Fibroblast of mammary gland (primary cell): ENCODE measurements around the gene SLC5A2.

Source experiments
- DNase-seq: peaks from one replicate; pipeline ENCODE4 v3.0.0-alpha.2; 2010; ENCODE audit warnings: low read depth
- H3K4me3 ChIP-seq: 2 replicates; pipeline ENCODE4 v1.5.1; 2011; ENCODE audit warnings: low read depth, mild to moderate bottlenecking, low read length, moderate library complexity; ENCODE audit not compliant: control insufficient read depth
- TF ChIP-seq, protein P1 (sequence below): conservative IDR thresholded peaks from 2 replicates; pipeline ENCODE4 v1.5.1; 2011; ENCODE audit warnings: low read depth, low read length, inconsistent platforms; ENCODE audit not compliant: control insufficient read depth, insufficient read depth

Gene SLC5A2

GRCh38 chr16:31453255-31454204, 29.4 kb upstream of the SLC5A2 start:
- DNase-seq = peak; percentile 60
- no peak overlapping the region for H3K4me3 ChIP-seq

DNA sequence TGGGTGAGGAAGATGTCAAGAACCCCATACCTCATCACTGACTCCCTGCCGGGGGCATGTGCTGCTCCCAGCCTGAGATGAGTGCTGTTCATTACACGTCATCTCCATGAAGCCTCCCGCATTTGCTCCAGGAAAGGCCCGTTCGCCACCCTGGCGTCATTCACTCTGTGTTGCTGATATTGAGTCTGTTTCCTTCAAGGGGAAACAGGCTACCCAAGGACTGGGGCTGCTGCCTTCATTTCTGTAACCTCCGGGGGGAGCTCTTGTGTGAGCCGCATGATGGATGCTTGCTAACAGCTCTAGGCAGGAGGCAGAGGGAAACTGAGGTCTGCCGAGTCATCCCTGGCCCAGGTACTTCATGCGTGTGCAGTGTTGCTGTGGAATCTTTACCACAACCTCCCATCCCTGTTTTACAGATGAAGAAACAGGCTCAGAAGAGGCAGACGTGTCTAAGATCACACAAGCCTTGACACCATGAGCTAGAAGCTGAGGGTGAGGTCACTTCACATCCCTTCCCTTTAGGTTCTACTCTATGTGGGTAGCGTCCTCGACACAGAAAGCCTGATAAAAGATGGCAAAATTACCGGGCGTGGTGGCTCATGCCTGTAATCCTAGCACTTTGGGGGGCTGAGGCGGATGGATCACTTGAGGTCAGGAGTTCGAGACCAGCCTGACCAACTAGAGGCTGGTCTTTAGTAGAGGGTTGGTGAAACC, 27.2 kb upstream of the SLC5A2 start:
- no peak overlapping the region for H3K4me3 ChIP-seq
- DNase-seq = peak; percentile 36
- TF ChIP-seq, protein P1, sequence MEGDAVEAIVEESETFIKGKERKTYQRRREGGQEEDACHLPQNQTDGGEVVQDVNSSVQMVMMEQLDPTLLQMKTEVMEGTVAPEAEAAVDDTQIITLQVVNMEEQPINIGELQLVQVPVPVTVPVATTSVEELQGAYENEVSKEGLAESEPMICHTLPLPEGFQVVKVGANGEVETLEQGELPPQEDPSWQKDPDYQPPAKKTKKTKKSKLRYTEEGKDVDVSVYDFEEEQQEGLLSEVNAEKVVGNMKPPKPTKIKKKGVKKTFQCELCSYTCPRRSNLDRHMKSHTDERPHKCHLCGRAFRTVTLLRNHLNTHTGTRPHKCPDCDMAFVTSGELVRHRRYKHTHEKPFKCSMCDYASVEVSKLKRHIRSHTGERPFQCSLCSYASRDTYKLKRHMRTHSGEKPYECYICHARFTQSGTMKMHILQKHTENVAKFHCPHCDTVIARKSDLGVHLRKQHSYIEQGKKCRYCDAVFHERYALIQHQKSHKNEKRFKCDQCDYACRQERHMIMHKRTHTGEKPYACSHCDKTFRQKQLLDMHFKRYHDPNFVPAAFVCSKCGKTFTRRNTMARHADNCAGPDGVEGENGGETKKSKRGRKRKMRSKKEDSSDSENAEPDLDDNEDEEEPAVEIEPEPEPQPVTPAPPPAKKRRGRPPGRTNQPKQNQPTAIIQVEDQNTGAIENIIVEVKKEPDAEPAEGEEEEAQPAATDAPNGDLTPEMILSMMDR = peak; percentile 27

More at GRCh38 chr16:31453255-31454204, 29.4 kb upstream of the SLC5A2 start:
- TF ChIP-seq, protein P1 = no peak

GRCh38 chr16:31456988-31457360, 25.9 kb upstream of the SLC5A2 start:
- H3K4me3 ChIP-seq = no peak overlapping the region
- DNase-seq = no peak
- TF ChIP-seq, protein P1 = no peak

DNA sequence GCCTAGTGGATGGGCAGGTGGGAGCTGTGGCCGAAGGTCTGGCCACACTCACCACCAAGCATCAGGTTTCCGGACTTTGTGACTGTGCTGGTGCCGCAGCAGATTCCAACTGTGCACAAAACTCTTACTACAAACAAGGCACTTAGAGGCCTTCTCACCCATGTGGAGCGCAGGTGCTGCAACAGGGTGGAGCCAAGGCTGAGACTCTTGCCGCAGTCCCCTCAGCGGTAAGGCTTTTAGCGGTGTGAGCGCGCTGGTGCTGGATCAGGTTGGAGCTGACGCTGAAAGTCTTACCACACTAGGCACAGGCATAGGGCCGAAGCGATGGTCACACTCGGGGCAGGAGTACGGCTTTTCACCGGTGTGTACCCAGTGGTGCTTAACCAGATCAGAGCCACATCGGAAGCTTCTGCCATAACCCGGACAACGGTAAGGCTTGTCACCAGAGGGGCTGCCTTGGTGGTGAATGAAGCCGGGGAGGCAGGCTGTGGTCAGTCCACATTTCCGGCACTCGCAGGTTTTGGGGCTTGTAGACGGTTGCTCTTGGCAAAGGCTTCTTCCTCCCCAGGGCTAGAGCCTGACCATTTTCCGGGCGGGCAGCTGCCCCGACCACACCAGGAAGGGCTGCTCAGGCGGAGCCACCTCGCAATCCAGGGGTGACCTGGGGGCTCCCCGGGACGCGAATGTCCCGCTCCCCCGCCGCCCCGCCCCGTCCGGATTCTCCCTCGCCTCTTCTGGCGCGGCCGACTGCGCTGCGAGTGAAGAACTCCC, 24.7 kb upstream of the SLC5A2 start:
- H3K4me3 ChIP-seq = peak overlapping the region; percentile 57
- TF ChIP-seq, protein P1 = peak; percentile 19
- DNase-seq = peak; percentile 49

GRCh38 chr16:31458844-31459686, 23.9 kb upstream of the SLC5A2 start, which contains the start of gene ARMC5:
Gene ARMC5 (plus strand): TSS chr16:31459501. CDS start chr16:31459525, 24 bp downstream.
- peak; percentile 98 for DNase-seq
- TF ChIP-seq, protein P1 = peak; percentile 29
- H3K4me3 ChIP-seq = peak within 1 kb of the TSS; percentile 57
